Retinal pigment epithelial cell (primary cell): ENCODE data around the gene CLCN6.

Experiments
- DNase-seq: peaks from one replicate; pipeline ENCODE4 v3.0.0-alpha.2; 2010; ENCODE audit warnings: low read depth
- H3K4me3 ChIP-seq: 2 replicates; pipeline ENCODE4 v1.5.1; 2011; ENCODE audit warnings: mild to moderate bottlenecking, low read length, control low read depth, moderate library complexity
- CTCF ChIP-seq: conservative IDR thresholded peaks from 2 replicates; pipeline ENCODE4 v1.5.1; 2011; ENCODE audit warnings: low read depth, low read length, control low read depth, inconsistent platforms

Gene CLCN6

GRCh38 chr1:11888206-11888876 lies 82.3 kb downstream of the CLCN6 start:
- TF ChIP-seq CTCF: no peak
- DNase-seq: no peak
- H3K4me3 ChIP-seq: no peak overlapping the region

- no peak for TF ChIP-seq CTCF
- H3K4me3 ChIP-seq: no peak overlapping the region
- no peak for DNase-seq
Observed at GRCh38 chr1:11888877-11889208, 82.9 kb downstream of the CLCN6 start.

- no peak for DNase-seq
- H3K4me3 ChIP-seq: no peak overlapping the region
- TF ChIP-seq CTCF: no peak
Observed at GRCh38 chr1:11891433-11892186, 85.6 kb downstream of the CLCN6 start.
